Measurements from ENCODE around the gene NUTM2F. TPM values are rescaled to one million over a fixed set of nuclear protein-coding genes. Genes with fewer than 3 reads are reported as not detected.
"Not testable (repeated sequence)": the region's sequence is repeated elsewhere in the genome, so short reads cannot be mapped to it uniquely, and the experiment has no call there.

The NUTM2F gene
- total RNA-seq, 5 donors from 2014 or later (not counting 1 experiment from before 2014, with no cell fraction given), result not detected

GRCh38 chr9:94357158-94357557 lies 28.7 kb upstream of the NUTM2F start:
- POLR2A ChIA-PET; H3K9me3 Mint-ChIP-seq; H3K36me3 Mint-ChIP-seq; H3K27me3 Mint-ChIP-seq; H3K36me3 ChIP-seq (ENCODE audit: control insufficient read depth in 2 of 2, extremely low read depth in 1 of 2, insufficient read depth in 1 of 2, low read length in 1 of 2); CTCF ChIA-PET; H3K9me3 ChIP-seq; H3K4me1 ChIP-seq (ENCODE audit: control insufficient read depth in 1 of 2, extremely low read depth in 1 of 2, insufficient read depth in 2 of 2, low read length in 2 of 2); ATAC-seq (replicated peaks in 1 of 4); H3K4me1 Mint-ChIP-seq; H3K4me3 ChIP-seq (ENCODE audit: control insufficient read depth in 1 of 2, extremely low read depth in 1 of 2, low read length in 1 of 2); H3K27me3 ChIP-seq (replicated peaks in 1 of 2; ENCODE audit: control insufficient read depth in 2 of 2, extremely low read depth in 1 of 2, insufficient read depth in 2 of 2, low read length in 1 of 2); H3K4me3 Mint-ChIP-seq; H3K27ac ChIP-seq (ENCODE audit: low read length); H3K27ac Mint-ChIP-seq; DNase-seq: not testable (repeated sequence)
- no CpG with 5 or more reads among the region's 1 CpG for WGBS (ENCODE audit: insufficient coverage)

GRCh38 chr9:94351901-94352723 lies 23.7 kb upstream of the NUTM2F start:
- H3K27ac Mint-ChIP-seq; H3K27me3 ChIP-seq (replicated peaks in 1 of 2; ENCODE audit: control insufficient read depth in 2 of 2, extremely low read depth in 1 of 2, insufficient read depth in 2 of 2, low read length in 1 of 2); H3K36me3 Mint-ChIP-seq; CTCF ChIA-PET; H3K4me3 ChIP-seq (ENCODE audit: control insufficient read depth in 1 of 2, extremely low read depth in 1 of 2, low read length in 1 of 2); H3K27me3 Mint-ChIP-seq; H3K9me3 ChIP-seq; POLR2A ChIA-PET; H3K4me1 Mint-ChIP-seq; H3K4me1 ChIP-seq (ENCODE audit: control insufficient read depth in 1 of 2, extremely low read depth in 1 of 2, insufficient read depth in 2 of 2, low read length in 2 of 2); H3K27ac ChIP-seq (ENCODE audit: low read length); ATAC-seq (replicated peaks in 1 of 4); H3K36me3 ChIP-seq (ENCODE audit: control insufficient read depth in 2 of 2, extremely low read depth in 1 of 2, insufficient read depth in 1 of 2, low read length in 1 of 2); H3K9me3 Mint-ChIP-seq; H3K4me3 Mint-ChIP-seq; DNase-seq: not testable (repeated sequence)
- WGBS (ENCODE audit: insufficient coverage), result no CpG with 5 or more reads among the region's 4 CpGs

- WGBS (ENCODE audit: insufficient coverage), result no CpG with 5 or more reads among the region's 3 CpGs
- H3K9me3 Mint-ChIP-seq; H3K36me3 ChIP-seq (ENCODE audit: control insufficient read depth in 2 of 2, extremely low read depth in 1 of 2, insufficient read depth in 1 of 2, low read length in 1 of 2); H3K27me3 Mint-ChIP-seq; H3K9me3 ChIP-seq; POLR2A ChIA-PET; H3K4me3 ChIP-seq (ENCODE audit: control insufficient read depth in 1 of 2, extremely low read depth in 1 of 2, low read length in 1 of 2); H3K27me3 ChIP-seq (replicated peaks in 1 of 2; ENCODE audit: control insufficient read depth in 2 of 2, extremely low read depth in 1 of 2, insufficient read depth in 2 of 2, low read length in 1 of 2); DNase-seq; H3K4me3 Mint-ChIP-seq; H3K27ac Mint-ChIP-seq; ATAC-seq (replicated peaks in 1 of 4); H3K36me3 Mint-ChIP-seq; H3K4me1 ChIP-seq (ENCODE audit: control insufficient read depth in 1 of 2, extremely low read depth in 1 of 2, insufficient read depth in 2 of 2, low read length in 2 of 2); H3K4me1 Mint-ChIP-seq; H3K27ac ChIP-seq (ENCODE audit: low read length); CTCF ChIA-PET: not testable (repeated sequence)
Measured at GRCh38 chr9:94348754-94349153, 20.3 kb upstream of the NUTM2F start.

GRCh38 chr9:94347451-94347850 lies 19.0 kb upstream of the NUTM2F start:
- H3K27ac ChIP-seq (ENCODE audit: low read length); H3K36me3 Mint-ChIP-seq; H3K9me3 ChIP-seq; ATAC-seq (replicated peaks in 1 of 4); H3K4me3 Mint-ChIP-seq; H3K36me3 ChIP-seq (ENCODE audit: control insufficient read depth in 2 of 2, extremely low read depth in 1 of 2, insufficient read depth in 1 of 2, low read length in 1 of 2); CTCF ChIA-PET; DNase-seq; H3K27ac Mint-ChIP-seq; H3K27me3 Mint-ChIP-seq; POLR2A ChIA-PET; H3K27me3 ChIP-seq (replicated peaks in 1 of 2; ENCODE audit: control insufficient read depth in 2 of 2, extremely low read depth in 1 of 2, insufficient read depth in 2 of 2, low read length in 1 of 2); H3K4me1 ChIP-seq (ENCODE audit: control insufficient read depth in 1 of 2, extremely low read depth in 1 of 2, insufficient read depth in 2 of 2, low read length in 2 of 2); H3K9me3 Mint-ChIP-seq; H3K4me3 ChIP-seq (ENCODE audit: control insufficient read depth in 1 of 2, extremely low read depth in 1 of 2, low read length in 1 of 2); H3K4me1 Mint-ChIP-seq: not testable (repeated sequence)
- WGBS (ENCODE audit: insufficient coverage), result 80% methylated on average over 1 of the region's 16 CpGs

GRCh38 chr9:94341703-94342102 lies 13.3 kb upstream of the NUTM2F start:
- H3K9me3 ChIP-seq; POLR2A ChIA-PET; H3K9me3 Mint-ChIP-seq; H3K4me1 Mint-ChIP-seq; H3K36me3 Mint-ChIP-seq; H3K27me3 ChIP-seq (replicated peaks in 1 of 2; ENCODE audit: control insufficient read depth in 2 of 2, extremely low read depth in 1 of 2, insufficient read depth in 2 of 2, low read length in 1 of 2); H3K27me3 Mint-ChIP-seq; H3K4me3 ChIP-seq (ENCODE audit: control insufficient read depth in 1 of 2, extremely low read depth in 1 of 2, low read length in 1 of 2); H3K27ac ChIP-seq (ENCODE audit: low read length); CTCF ChIA-PET; DNase-seq; H3K4me1 ChIP-seq (ENCODE audit: control insufficient read depth in 1 of 2, extremely low read depth in 1 of 2, insufficient read depth in 2 of 2, low read length in 2 of 2); H3K27ac Mint-ChIP-seq; H3K36me3 ChIP-seq (ENCODE audit: control insufficient read depth in 2 of 2, extremely low read depth in 1 of 2, insufficient read depth in 1 of 2, low read length in 1 of 2); ATAC-seq (replicated peaks in 1 of 4); H3K4me3 Mint-ChIP-seq: not testable (repeated sequence)
- no CpG with 5 or more reads among the region's 2 CpGs for WGBS (ENCODE audit: insufficient coverage)

- H3K27ac ChIP-seq (ENCODE audit: low read length); H3K4me3 ChIP-seq (ENCODE audit: control insufficient read depth in 1 of 2, extremely low read depth in 1 of 2, low read length in 1 of 2); H3K9me3 Mint-ChIP-seq; H3K27ac Mint-ChIP-seq; H3K36me3 ChIP-seq (ENCODE audit: control insufficient read depth in 2 of 2, extremely low read depth in 1 of 2, insufficient read depth in 1 of 2, low read length in 1 of 2); DNase-seq; H3K4me1 Mint-ChIP-seq; CTCF ChIA-PET; H3K27me3 ChIP-seq (replicated peaks in 1 of 2; ENCODE audit: control insufficient read depth in 2 of 2, extremely low read depth in 1 of 2, insufficient read depth in 2 of 2, low read length in 1 of 2); H3K27me3 Mint-ChIP-seq; POLR2A ChIA-PET; H3K9me3 ChIP-seq; H3K36me3 Mint-ChIP-seq; H3K4me3 Mint-ChIP-seq; ATAC-seq (replicated peaks in 1 of 4); H3K4me1 ChIP-seq (ENCODE audit: control insufficient read depth in 1 of 2, extremely low read depth in 1 of 2, insufficient read depth in 2 of 2, low read length in 2 of 2): not testable (repeated sequence)
- no CpG with 5 or more reads among the region's 6 CpGs for WGBS (ENCODE audit: insufficient coverage)
Measured at GRCh38 chr9:94340750-94341149, 12.3 kb upstream of the NUTM2F start.

- H3K27ac Mint-ChIP-seq; H3K9me3 ChIP-seq; H3K4me1 ChIP-seq (ENCODE audit: control insufficient read depth in 1 of 2, extremely low read depth in 1 of 2, insufficient read depth in 2 of 2, low read length in 2 of 2); ATAC-seq (replicated peaks in 1 of 4); H3K27me3 ChIP-seq (replicated peaks in 1 of 2; ENCODE audit: control insufficient read depth in 2 of 2, extremely low read depth in 1 of 2, insufficient read depth in 2 of 2, low read length in 1 of 2); H3K4me3 Mint-ChIP-seq; H3K36me3 Mint-ChIP-seq; H3K4me1 Mint-ChIP-seq; POLR2A ChIA-PET; H3K27ac ChIP-seq (ENCODE audit: low read length); H3K27me3 Mint-ChIP-seq; H3K36me3 ChIP-seq (ENCODE audit: control insufficient read depth in 2 of 2, extremely low read depth in 1 of 2, insufficient read depth in 1 of 2, low read length in 1 of 2); H3K4me3 ChIP-seq (ENCODE audit: control insufficient read depth in 1 of 2, extremely low read depth in 1 of 2, low read length in 1 of 2); CTCF ChIA-PET; H3K9me3 Mint-ChIP-seq; DNase-seq: not testable (repeated sequence)
- WGBS (ENCODE audit: insufficient coverage), result 92% methylated on average over 2 of the region's 6 CpGs
Measured at GRCh38 chr9:94339657-94340056, 11.2 kb upstream of the NUTM2F start.
